ENCODE measurements around the gene FTHL17. TPM values are rescaled to one million over a fixed set of nuclear protein-coding genes. Genes with fewer than 3 reads are reported as not detected.

The FTHL17 gene
- total RNA-seq, 1 experiment from 2014 or later, result not detected

- peak; percentile 5 for DNase-seq (ENCODE audit: low spot score)
Measured at GRCh38 chrX:31038575-31039326, 33.1 kb downstream of the FTHL17 start.

GRCh38 chrX:31036895-31037294 is 34.9 kb downstream of the FTHL17 start:
- DNase-seq (ENCODE audit: low spot score), result peak; percentile 50

- no peak for DNase-seq (ENCODE audit: low spot score)
Measured at GRCh38 chrX:31027351-31027750, 44.5 kb downstream of the FTHL17 start.

DNA sequence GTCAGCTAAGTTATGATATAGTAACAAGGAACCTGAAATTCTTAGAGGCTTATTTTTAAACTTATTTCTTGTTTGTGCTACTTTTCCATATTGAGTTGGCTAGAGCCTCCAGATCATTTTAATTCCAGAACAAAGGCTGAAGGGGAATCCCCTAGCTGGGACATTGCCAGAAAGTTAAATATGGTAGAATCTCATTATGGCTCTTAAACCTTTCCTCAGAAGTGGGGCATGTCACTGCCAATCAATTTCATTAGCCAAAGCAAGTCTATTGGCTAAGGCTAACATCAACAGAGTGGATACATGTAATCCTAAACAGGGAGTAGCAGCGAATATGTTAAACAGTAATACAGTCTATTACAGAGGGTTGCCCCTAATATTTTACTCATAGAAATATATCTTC is 47.0 kb downstream of the FTHL17 start:
- DNase-seq (ENCODE audit: low spot score), result no peak

DNA sequence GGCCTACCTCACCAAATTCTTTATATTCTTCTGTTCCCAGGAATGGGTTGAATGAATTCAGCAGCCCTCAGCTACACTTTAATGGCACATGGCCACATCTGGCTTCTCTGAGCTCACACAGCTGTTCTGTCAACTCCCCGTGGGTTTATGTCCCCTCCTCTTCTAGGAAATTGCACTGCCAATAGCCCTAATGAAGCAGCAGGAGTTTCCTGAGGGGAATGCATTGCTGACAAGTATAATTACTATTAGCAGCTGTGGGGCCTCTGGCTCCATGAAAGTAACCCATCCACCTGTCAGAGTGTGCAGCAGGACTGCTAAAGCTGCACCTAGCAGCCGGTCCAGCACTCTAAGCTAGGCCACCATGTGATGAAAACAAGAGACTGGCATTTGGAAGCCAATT is 50.3 kb downstream of the FTHL17 start:
- DNase-seq (ENCODE audit: low spot score), result no peak

Other genes with a start within 250 kb of the FTHL17 start
- gene TAB3, start 182.8 kb downstream of the FTHL17 start, total RNA-seq (2014; rRNA removed; shearing (Covaris generic)), result 4.4 and 5.7 TPM in 2 replicates